Inflammatory macrophage treated with lipopolysaccharide for 4 hours (primary cell): ENCODE data around the gene PDCD10.

Source experiments
- DNase-seq: peaks from one replicate; pipeline ENCODE4 v3.0.0-alpha.2; 2020

PDCD10 gene

GRCh38 chr3:167734498-167735232 is at the start of gene PDCD10:
TSS of gene PDCD10 (minus strand) at chr3:167734892. CDS start at chr3:167720157, 14,735 bp downstream.
- peak; percentile 99 for DNase-seq

GRCh38 chr3:167783781-167784180 is 49.1 kb upstream of the PDCD10 start:
- no peak for DNase-seq

- DNase-seq = no peak
These were observed 45.7 kb upstream of the PDCD10 start for GRCh38 chr3:167780214-167780883.

GRCh38 chr3:167777356-167777755 is 42.7 kb upstream of the PDCD10 start:
- no peak for DNase-seq

- no peak for DNase-seq
These were observed 41.5 kb upstream of the PDCD10 start for GRCh38 chr3:167776066-167776685.

- no peak for DNase-seq
These were observed 38.9 kb upstream of the PDCD10 start for GRCh38 chr3:167773584-167773983.

- no peak for DNase-seq
These were observed 38.3 kb upstream of the PDCD10 start for GRCh38 chr3:167772992-167773391.

- DNase-seq = no peak
These were observed 27.6 kb upstream of the PDCD10 start for GRCh38 chr3:167762296-167762695.

GRCh38 chr3:167761302-167761701 is 26.6 kb upstream of the PDCD10 start:
- no peak for DNase-seq

GRCh38 chr3:167754049-167754448 is 19.4 kb upstream of the PDCD10 start:
- peak; percentile 41 for DNase-seq

- peak; percentile 94 for DNase-seq
These were observed 15.7 kb upstream of the PDCD10 start for GRCh38 chr3:167750272-167750971.

GRCh38 chr3:167749728-167750127 is 15.0 kb upstream of the PDCD10 start:
- no peak for DNase-seq

GRCh38 chr3:167749209-167749608 is 14.5 kb upstream of the PDCD10 start:
- no peak for DNase-seq

GRCh38 chr3:167743799-167744198 is 9.1 kb upstream of the PDCD10 start:
- DNase-seq = peak; percentile 19

- DNase-seq = no peak
These were observed 7.6 kb upstream of the PDCD10 start for GRCh38 chr3:167742338-167742737.

GRCh38 chr3:167740961-167741587 is 6.4 kb upstream of the PDCD10 start:
- peak; percentile 36 for DNase-seq

GRCh38 chr3:167739190-167739810 is 4.6 kb upstream of the PDCD10 start:
- DNase-seq = no peak

GRCh38 chr3:167738037-167738436 is 3.3 kb upstream of the PDCD10 start:
- DNase-seq = no peak

- DNase-seq = no peak
These were observed 2.3 kb upstream of the PDCD10 start for GRCh38 chr3:167736997-167737396.

GRCh38 chr3:167736264-167736787 is 1.6 kb upstream of the PDCD10 start:
- DNase-seq = no peak

- peak; percentile 91 for DNase-seq
These were observed 794 bp upstream of the PDCD10 start, which contains the start of gene SERPINI1 for GRCh38 chr3:167735233-167736138. TSS of gene SERPINI1 (plus strand) at chr3:167735721. CDS start at chr3:167789129, 53,408 bp downstream.
